GM12873 (cell line): ENCODE measurements around the gene ATP8A2.

ENCODE experiments used
- TF ChIP-seq, protein P1 (sequence below): IDR thresholded peaks from 2 replicates; pipeline ENCODE4 v1.5.1; 2012; ENCODE audit warnings: low read depth, mild to moderate bottlenecking, moderate library complexity, low read length, control low read depth; ENCODE audit not compliant: insufficient read depth; ENCODE audit errors: missing control alignments

The ATP8A2 gene

DNA sequence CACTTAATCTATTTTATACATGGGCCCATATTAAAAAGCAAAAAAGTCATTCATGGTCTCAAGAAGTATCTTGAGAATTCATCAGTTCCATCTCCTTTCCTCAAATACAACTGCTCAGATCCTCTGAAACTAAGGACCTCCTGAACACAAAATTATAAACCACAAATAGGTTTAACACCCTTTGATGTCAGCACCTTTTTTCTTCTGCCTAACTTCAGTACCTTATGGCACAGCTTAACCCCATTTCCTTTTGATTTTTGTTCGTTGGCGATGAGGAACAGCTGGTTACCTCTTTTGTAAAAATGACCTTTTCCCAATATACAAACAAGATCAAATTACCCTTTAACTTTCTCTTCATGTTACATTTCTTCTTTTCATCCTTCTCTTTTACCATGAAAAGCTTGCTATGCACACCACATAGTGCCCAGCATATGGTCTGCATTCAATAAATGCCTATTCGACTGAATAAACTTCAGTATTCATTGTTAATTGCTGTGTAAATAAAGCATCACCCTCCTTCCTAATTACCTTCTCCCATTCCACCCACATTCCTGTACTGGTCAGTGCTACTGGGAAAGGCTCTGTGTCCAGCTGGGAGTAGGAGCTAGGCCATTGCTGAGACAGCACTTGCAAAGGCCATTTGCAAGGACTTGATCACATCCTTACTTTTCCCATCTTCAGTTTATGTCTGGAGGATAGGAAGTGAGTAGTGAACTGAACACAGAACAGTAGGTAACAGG is 362.1 kb downstream of the ATP8A2 start:
- TF ChIP-seq, protein P1, sequence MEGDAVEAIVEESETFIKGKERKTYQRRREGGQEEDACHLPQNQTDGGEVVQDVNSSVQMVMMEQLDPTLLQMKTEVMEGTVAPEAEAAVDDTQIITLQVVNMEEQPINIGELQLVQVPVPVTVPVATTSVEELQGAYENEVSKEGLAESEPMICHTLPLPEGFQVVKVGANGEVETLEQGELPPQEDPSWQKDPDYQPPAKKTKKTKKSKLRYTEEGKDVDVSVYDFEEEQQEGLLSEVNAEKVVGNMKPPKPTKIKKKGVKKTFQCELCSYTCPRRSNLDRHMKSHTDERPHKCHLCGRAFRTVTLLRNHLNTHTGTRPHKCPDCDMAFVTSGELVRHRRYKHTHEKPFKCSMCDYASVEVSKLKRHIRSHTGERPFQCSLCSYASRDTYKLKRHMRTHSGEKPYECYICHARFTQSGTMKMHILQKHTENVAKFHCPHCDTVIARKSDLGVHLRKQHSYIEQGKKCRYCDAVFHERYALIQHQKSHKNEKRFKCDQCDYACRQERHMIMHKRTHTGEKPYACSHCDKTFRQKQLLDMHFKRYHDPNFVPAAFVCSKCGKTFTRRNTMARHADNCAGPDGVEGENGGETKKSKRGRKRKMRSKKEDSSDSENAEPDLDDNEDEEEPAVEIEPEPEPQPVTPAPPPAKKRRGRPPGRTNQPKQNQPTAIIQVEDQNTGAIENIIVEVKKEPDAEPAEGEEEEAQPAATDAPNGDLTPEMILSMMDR, result no peak

DNA sequence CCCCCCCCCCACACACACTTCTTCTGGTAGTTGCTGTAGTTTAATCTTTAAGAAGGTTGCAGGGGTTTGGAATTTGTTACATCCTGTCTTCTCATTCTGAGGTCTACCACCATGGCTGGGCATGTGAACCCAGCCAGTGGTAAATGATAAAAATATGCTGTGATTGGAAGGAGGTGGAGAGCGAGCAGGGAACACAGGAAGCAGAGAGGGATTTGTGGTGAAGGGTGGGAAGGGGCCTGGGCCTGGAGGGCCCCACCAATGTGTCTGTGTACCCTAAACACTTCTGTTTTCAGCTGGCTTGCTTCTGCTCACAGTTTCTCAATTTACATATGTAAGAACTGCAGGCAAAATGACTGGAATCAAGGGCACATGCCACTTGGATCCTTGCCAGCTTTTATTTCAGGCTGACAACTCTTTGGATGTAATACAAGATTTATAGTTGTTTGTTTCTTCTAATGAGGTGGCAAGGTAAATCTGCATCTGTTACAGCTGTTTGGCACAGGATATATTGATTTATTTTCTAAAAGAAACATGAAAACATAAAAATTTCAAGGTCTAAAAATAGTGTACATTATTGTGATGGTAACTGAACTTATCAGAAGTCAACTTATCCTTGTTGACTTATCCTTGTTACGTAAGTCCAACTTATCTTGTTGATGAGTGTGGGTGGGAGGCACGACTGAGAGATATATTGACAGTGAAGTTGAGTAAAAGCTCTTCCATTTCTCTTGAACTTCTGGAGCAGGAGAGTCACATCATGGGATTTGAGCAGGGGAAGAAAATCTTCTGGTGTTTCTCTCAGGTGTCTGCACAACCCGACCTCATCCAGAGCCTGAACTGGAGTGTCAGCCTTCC is 366.8 kb downstream of the ATP8A2 start:
- TF ChIP-seq, protein P1, result no peak

DNA sequence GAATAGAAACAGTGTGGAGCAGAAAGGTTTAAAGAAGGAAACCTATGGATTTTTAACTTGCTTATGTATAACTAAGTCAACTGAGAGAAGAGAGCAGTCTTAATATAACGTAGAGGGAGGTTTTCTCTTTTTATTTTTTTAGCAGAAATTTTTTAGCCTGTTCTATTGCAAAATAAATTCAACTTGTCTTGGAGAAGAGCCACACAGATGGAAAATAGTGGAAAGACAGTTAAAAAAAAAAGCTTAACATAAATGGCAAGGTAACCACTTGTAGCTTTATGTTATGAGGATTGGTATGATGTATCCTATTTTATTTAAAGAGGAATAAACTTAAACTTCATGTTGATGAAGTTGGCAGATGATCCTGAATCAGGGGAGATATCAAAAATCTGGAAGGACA is 367.6 kb downstream of the ATP8A2 start:
- TF ChIP-seq, protein P1, result no peak

DNA sequence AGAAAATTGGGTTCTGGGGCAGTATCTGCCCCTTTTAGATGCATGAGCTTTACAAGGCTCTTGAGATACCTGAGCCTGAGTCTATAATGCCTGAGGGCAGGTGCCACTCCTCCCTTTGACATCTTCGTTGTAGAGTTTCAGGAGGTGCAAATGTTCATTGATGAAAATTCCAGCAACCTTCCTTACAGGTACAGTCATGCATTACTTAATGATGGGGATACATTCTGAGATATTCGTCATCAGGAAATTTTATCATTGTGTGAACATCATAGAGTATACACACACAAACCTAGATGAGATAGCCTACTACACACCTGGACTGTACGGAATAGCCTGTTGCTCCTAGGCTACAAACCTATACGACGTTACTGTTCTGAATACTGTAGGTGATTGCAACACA is 370.0 kb downstream of the ATP8A2 start:
- TF ChIP-seq, protein P1, result no peak

DNA sequence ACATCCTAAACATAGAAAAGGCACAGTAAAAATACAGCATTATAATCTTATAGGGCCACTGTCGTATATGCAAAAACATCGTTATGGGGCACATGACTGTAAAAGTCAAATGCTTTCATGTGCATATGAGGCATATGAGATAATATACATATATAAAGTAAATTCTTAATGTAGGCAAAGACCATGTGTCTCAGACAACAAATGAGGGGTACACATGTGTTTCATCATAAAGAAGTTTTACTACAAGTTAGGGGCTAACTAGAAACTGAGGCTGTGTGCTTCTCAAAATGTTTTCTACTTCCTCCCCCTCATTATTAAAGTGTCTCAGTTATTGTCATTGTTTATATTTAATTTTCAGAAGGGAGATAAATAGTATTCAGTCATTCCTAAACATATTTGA is 370.4 kb downstream of the ATP8A2 start:
- TF ChIP-seq, protein P1, result no peak

DNA sequence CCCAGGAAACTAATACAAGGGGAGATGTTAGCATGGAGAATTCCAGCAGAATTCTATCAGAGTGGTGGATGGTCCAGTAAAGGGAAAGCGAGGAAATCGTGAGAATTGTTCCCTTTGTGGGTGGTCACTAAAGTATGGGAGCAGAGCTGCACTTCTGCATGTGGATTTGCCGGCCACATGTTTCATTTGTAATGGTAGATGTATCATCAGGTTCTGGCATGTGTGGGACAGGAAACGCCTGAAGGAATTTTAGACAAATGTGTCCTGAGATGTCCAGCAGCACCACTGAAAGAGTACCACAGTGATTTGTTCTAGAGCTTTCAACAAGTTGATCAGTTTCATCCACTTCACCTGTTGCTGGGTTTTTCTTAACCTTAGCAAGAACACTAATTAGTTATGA is 371.6 kb downstream of the ATP8A2 start:
- TF ChIP-seq, protein P1, result no peak

DNA sequence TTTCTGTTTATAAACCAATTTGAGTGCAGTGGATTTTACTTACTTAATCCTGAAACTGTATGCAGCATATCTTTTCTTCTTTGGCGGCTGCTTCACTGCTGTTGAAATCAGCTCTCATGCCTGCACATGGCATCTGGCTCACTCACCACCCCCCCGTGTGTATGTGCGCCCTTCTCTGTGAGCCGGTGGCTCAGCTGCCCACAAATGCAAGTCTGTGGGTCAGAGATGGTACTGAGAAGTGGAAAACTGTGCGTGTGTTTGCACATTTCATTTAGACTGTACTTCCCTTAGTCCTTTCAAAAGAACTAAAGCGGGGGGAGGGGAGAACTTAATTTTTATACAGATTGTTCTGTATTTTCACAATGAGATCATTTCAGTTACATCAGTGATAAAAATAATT is 372.4 kb downstream of the ATP8A2 start:
- TF ChIP-seq, protein P1, result no peak
